GM23338 (cell line): ENCODE data around the gene ACTG1.

Experiments used
- CREB1 ChIP-seq: fragments of 250-450 bp; sonication (Bioruptor Pico); IDR thresholded peaks from 2 replicates; pipeline ENCODE4 v1.5.0; 2020; ENCODE audit warnings: low read depth, mild to moderate bottlenecking, moderate library complexity
- CTCF ChIP-seq, 2 experiments: fragments of 200-600 bp in 1 of 2; sonication (generic) in 1 of 2; conservative IDR thresholded peaks; 2 replicates each; pipeline versions ENCODE4 v1.5.1 to v1.6.1; 2016 to 2017; ENCODE audit warnings: antibody characterized with exemption in 2 of 2, low read depth in 2 of 2, mild to moderate bottlenecking in 2 of 2, moderate library complexity in 1 of 2
- ETS1 ChIP-seq: IDR thresholded peaks from 2 replicates; pipeline ENCODE4 v1.6.1; 2016; ENCODE audit warnings: antibody characterized with exemption
- EZH2 ChIP-seq: fragments of 200-600 bp; sonication (generic); IDR thresholded peaks from one replicate; pipeline ENCODE4 v1.8.0; 2017; ENCODE audit warnings: antibody characterized with exemption, mild to moderate bottlenecking, low read depth; ENCODE audit not compliant: unreplicated experiment
- EZH2phosphoT487 ChIP-seq: fragments of 200-600 bp; sonication (generic); IDR thresholded peaks from one replicate; pipeline ENCODE4 v1.8.1; 2018; ENCODE audit warnings: antibody characterized with exemption; ENCODE audit not compliant: unreplicated experiment
- JUNB ChIP-seq: IDR thresholded peaks from one replicate; pipeline ENCODE4 v1.6.1; 2016; ENCODE audit warnings: antibody characterized with exemption; ENCODE audit not compliant: unreplicated experiment
- NANOG ChIP-seq: IDR thresholded peaks from 2 replicates; pipeline ENCODE4 v1.6.1; 2016; ENCODE audit warnings: antibody characterized with exemption, borderline replicate concordance
- POLR2AphosphoS5 ChIP-seq: IDR thresholded peaks from 2 replicates; pipeline ENCODE4 v1.6.1; 2016; ENCODE audit warnings: antibody characterized with exemption, low read depth
- REST ChIP-seq: IDR thresholded peaks from one replicate; pipeline ENCODE4 v1.6.1; 2018; ENCODE audit warnings: antibody characterized with exemption; ENCODE audit not compliant: unreplicated experiment
- STAT1 ChIP-seq: IDR thresholded peaks from one replicate; pipeline ENCODE4 v1.6.1; 2016; ENCODE audit warnings: antibody characterized with exemption; ENCODE audit not compliant: unreplicated experiment
- ZNF114 ChIP-seq: fragments of 250-450 bp; sonication (Bioruptor Pico); IDR thresholded peaks from 2 replicates; pipeline ENCODE4 v1.5.0; 2020; ENCODE audit warnings: mild to moderate bottlenecking, moderate library complexity
- ZNF331 ChIP-seq: fragments of 250-450 bp; sonication (Bioruptor Pico); IDR thresholded peaks from 2 replicates; pipeline ENCODE4 v1.5.0; 2020; ENCODE audit warnings: low read depth, mild to moderate bottlenecking, moderate library complexity
- ZNF462 ChIP-seq: fragments of 250-450 bp; sonication (Bioruptor Pico); IDR thresholded peaks from 2 replicates; pipeline ENCODE4 v1.5.0; 2020; ENCODE audit warnings: mild to moderate bottlenecking, moderate library complexity

- TF ChIP-seq CTCF (conservative IDR thresholded peaks at IDR 0.05; ENCODE audit: low read depth in 2 of 2) (no peak), CREB1 (no peak), EZH2phosphoT487 (no peak), POLR2AphosphoS5 (no peak), JUNB (no peak), ETS1 (no peak), EZH2 (no peak), ZNF331 (CRISPR knock-in tag) (no peak), REST (no peak), NANOG (no peak), STAT1 (no peak), ZNF114 (CRISPR knock-in tag) (no peak), ZNF462 (no peak)
Measured at GRCh38 chr17:81491181-81491581, 21.4 kb downstream of the ACTG1 start.
